HFF-Myc (cell line): Measurements from ENCODE around the gene ARID4B.
"Not testable (repeated sequence)": the region's sequence is repeated elsewhere in the genome, so short reads cannot be mapped to it uniquely, and the experiment has no call there.

ENCODE experiments used
- DNase-seq: peaks from one replicate; pipeline ENCODE4 v3.0.0-alpha.2; 2011; ENCODE audit warnings: low read depth; ENCODE audit errors: extremely low read depth
- H3K4me3 ChIP-seq: replicated peaks from 2 replicates; pipeline ENCODE4 v1.5.1; 2011; ENCODE audit warnings: low read depth, mild to moderate bottlenecking, control low read depth, low read length
- CTCF ChIP-seq: IDR thresholded peaks from 2 replicates; pipeline ENCODE4 v1.5.1; 2012; ENCODE audit warnings: mild to moderate bottlenecking, low read depth, low read length, control low read depth; ENCODE audit errors: missing control alignments

ARID4B gene

GRCh38 chr1:235319255-235319654 is 8.7 kb downstream of the ARID4B start:
- no peak for DNase-seq
- TF ChIP-seq CTCF, result no peak
- no peak overlapping the region for H3K4me3 ChIP-seq

GRCh38 chr1:235317168-235317567 is 10.8 kb downstream of the ARID4B start:
- no peak for TF ChIP-seq CTCF
- DNase-seq, result no peak
- no peak overlapping the region for H3K4me3 ChIP-seq

GRCh38 chr1:235315735-235316134 is 12.2 kb downstream of the ARID4B start:
- DNase-seq, result no peak
- no peak for TF ChIP-seq CTCF
- H3K4me3 ChIP-seq, result no peak overlapping the region

GRCh38 chr1:235315173-235315572 is 12.8 kb downstream of the ARID4B start:
- DNase-seq, result no peak
- no peak overlapping the region for H3K4me3 ChIP-seq
- no peak for TF ChIP-seq CTCF

- DNase-seq, result no peak
- no peak for TF ChIP-seq CTCF
- no peak overlapping the region for H3K4me3 ChIP-seq
Observed at GRCh38 chr1:235313931-235314678, 13.9 kb downstream of the ARID4B start.

GRCh38 chr1:235313262-235313661 is 14.7 kb downstream of the ARID4B start:
- DNase-seq, result no peak
- TF ChIP-seq CTCF, result no peak
- no peak overlapping the region for H3K4me3 ChIP-seq

GRCh38 chr1:235309206-235309605 is 18.8 kb downstream of the ARID4B start:
- not testable (repeated sequence) for H3K4me3 ChIP-seq, DNase-seq
